ENCODE measurements around the gene PTGER1. TPM values are rescaled to one million over a fixed set of nuclear protein-coding genes. Genes with fewer than 3 reads are reported as not detected.

Gene PTGER1
- total RNA-seq, 4 donors from 2014 or later = 0.31 to 1.3 (median 0.38) TPM; not detected in 1

Small RNA genes within 50 kb of the gene (small RNA-seq; reads per million reads assigned to genes)
- 0 to 0.15 (median 0) reads per million in 4 donors for gene SNRPGP15

Other genes starting within 250 kb of the PTGER1 start
- 10 to 100 TPM in 2 of 4 donors, 1 to 10 TPM in 2; 5.6 to 23.7 (median 11.1) TPM for gene ADGRE5, start 93.9 kb downstream of the PTGER1 start, total RNA-seq
- 100 to 1,000 TPM in 1 of 4 donors, 10 to 100 TPM in 3; 59.2 to 144 (median 88.4) TPM for gene DDX39A, start 56.0 kb downstream of the PTGER1 start, total RNA-seq
- 10 to 100 TPM in 2 of 4 donors, 1 to 10 TPM in 2; 6.1 to 38.3 (median 21.0) TPM for gene PKN1, start 42.0 kb downstream of the PTGER1 start, total RNA-seq
- 100 to 1,000 TPM; 147 to 432 (median 243) TPM for gene GIPC1, start 20.8 kb upstream of the PTGER1 start, total RNA-seq
- 100 to 1,000 TPM; 182 to 294 (median 224) TPM for gene DNAJB1, start 43.0 kb upstream of the PTGER1 start, total RNA-seq
- 100 to 1,000 TPM; 130 to 290 (median 190) TPM for gene TECR, start 54.2 kb upstream of the PTGER1 start, total RNA-seq
- 100 to 1,000 TPM; 262 to 379 (median 295) TPM for gene NDUFB7, start 96.7 kb upstream of the PTGER1 start, total RNA-seq
- gene CLEC17A, start 107.7 kb upstream of the PTGER1 start, total RNA-seq = not detected
- gene ADGRE3, start 199.5 kb upstream of the PTGER1 start, total RNA-seq = under 1 TPM in 1 of 4 donors, not detected in 3; 0.29 TPM
- 10 to 100 TPM in 1 of 4 donors, 1 to 10 TPM in 3; 1.1 to 20.2 (median 3.9) TPM for gene ZNF333, start 214.7 kb upstream of the PTGER1 start, total RNA-seq